Gastroesophageal sphincter (tissue), 3 donors: ENCODE measurements around the gene PTDSS2.

Experiments used
- POLR2A ChIP-seq, 2 donors: fragments of 450-650 bp; IDR thresholded peaks; one replicate each; pipeline ENCODE4 v1.6.1; 2017; ENCODE audit warnings: antibody characterized with exemption in 2 of 2, mild to moderate bottlenecking in 2 of 2, moderate library complexity in 1 of 2
- POLR2AphosphoS5 ChIP-seq: sonication (generic); formaldehyde crosslinking; IDR thresholded peaks from one replicate; pipeline ENCODE4 v1.6.1; 2017; ENCODE audit warnings: antibody characterized with exemption
- TF ChIP-seq, protein P1 (sequence below), 4 experiments: fragments of 200-600 bp in 2 of 4; fragments of 450-650 bp in 2 of 4; sonication (generic) in 1 of 4; IDR thresholded peaks; one replicate each; pipeline ENCODE4 v1.5.1; 2017 to 2019; ENCODE audit warnings: antibody characterized with exemption in 4 of 4, mild to moderate bottlenecking in 2 of 4, moderate library complexity in 2 of 4

DNA sequence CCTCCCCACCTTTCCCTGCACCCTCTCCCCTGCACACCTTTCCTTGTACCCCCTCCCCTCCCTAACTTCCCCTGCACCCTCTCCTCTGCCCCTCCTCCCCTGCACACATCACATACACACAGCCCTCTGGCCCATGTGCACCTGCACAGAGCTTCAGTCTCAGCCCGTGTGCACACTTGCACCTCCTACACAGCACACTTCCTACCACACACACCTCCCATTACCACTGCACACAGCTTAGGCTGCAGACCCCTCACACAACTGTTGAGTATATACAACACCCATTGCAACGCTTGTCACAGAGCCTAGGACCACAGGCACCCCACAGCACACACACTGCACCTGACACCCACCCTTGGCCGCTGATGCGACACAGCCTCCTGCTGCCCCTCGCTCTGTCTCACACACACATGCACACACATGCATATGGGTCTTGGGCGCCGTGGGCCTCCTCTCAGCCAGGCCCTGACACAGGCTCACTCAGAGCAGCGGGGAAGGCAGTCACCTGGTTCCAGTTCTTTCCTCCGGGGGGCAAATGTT is 35.7 kb upstream of the PTDSS2 start:
- TF ChIP-seq, protein P1, sequence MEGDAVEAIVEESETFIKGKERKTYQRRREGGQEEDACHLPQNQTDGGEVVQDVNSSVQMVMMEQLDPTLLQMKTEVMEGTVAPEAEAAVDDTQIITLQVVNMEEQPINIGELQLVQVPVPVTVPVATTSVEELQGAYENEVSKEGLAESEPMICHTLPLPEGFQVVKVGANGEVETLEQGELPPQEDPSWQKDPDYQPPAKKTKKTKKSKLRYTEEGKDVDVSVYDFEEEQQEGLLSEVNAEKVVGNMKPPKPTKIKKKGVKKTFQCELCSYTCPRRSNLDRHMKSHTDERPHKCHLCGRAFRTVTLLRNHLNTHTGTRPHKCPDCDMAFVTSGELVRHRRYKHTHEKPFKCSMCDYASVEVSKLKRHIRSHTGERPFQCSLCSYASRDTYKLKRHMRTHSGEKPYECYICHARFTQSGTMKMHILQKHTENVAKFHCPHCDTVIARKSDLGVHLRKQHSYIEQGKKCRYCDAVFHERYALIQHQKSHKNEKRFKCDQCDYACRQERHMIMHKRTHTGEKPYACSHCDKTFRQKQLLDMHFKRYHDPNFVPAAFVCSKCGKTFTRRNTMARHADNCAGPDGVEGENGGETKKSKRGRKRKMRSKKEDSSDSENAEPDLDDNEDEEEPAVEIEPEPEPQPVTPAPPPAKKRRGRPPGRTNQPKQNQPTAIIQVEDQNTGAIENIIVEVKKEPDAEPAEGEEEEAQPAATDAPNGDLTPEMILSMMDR (IDR thresholded peaks at IDR 0.05), result no peak
- no peak for TF ChIP-seq POLR2A (IDR thresholded peaks at IDR 0.05)
- TF ChIP-seq POLR2AphosphoS5, result no peak
